Superior temporal gyrus (tissue), 1 donor: ENCODE results near the gene LIMA1.
"Not testable (repeated sequence)": the region's sequence is repeated elsewhere in the genome, so short reads cannot be mapped to it uniquely, and the experiment has no call there.

Experiments used
- DNase-seq: peaks from one replicate; pipeline ENCODE4 v3.0.0-alpha.2; 2016; ENCODE audit errors: extremely low spot score

The LIMA1 gene

DNA sequence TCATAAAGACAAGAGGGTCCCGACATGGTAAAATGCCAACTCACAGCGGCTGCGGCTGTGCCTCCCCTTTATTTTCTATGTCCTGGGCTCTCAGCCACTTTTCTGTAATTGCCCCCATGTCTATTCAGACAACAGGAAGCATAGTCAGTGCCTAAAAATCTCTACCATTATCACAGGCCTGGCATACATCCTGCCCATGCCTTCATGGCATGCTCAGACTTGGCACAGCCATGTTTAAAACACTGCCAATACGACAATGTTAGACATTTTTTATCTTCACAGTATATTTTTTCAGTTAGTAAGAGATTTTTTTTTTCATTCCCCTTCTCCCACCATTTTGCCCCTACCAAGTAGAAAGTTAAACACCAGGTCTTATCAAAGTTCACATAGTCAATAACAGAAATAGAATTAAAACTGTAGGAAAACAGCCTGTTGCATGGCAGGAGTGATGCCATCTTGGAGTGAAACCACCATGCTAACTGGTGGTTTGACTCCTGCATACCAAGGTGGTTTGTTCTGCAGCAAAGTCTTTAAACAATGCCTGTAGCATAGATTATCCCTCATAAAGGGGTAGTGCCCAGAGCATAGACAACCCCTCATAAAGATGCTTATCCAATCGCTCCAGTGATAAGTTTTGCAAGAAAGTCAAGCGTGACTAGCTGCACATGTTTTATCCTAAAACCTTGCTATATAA is 97.2 kb downstream of the LIMA1 start:
- DNase-seq, result no peak

DNA sequence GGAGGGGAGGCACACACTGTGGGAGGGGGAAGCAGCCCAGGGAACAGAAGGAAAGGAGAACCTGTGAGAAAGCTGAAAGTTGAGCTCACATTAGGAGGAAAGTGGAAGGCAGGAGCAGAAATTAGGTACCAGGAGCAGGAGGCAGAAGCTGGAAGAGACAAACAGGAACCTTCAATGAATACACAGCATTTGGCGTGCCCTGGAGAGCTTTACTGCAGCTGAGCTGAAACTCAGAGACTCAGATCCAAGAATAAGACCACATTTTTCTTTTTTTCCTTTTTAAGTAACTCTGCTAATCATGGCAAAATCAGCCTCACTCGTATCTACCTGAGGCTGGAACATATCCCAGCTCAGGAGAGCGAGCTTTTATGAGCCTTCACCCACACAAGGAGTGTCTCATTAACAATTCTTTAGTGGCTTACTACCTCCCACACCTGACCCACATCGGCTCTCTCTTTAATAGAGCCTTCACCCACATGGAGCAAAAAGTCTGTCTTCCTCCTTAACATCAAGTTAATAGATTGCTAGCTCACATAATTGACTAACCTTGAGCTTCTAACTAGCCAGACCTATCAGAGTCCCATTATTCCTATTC is 97.9 kb downstream of the LIMA1 start:
- DNase-seq, result no peak

DNA sequence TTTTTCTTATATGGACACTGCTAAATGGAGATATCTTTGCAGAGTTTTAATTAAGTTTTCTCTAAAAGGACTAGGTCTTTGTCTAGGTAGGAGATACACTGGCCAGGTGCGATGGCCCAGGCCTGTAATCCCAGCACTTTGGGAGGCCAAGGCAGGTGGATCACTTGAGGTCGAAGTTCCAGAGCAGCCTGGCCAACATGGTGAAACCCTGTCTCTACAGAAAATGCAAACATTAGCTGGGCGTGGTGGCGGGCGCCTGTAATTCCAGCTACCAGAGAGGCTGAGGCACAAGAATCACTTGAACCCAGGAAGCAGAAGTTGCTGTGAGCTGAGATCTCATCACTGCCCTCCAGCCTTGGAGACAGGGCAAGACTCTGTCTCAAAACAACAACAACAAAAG is 99.1 kb downstream of the LIMA1 start:
- DNase-seq, result no peak

DNA sequence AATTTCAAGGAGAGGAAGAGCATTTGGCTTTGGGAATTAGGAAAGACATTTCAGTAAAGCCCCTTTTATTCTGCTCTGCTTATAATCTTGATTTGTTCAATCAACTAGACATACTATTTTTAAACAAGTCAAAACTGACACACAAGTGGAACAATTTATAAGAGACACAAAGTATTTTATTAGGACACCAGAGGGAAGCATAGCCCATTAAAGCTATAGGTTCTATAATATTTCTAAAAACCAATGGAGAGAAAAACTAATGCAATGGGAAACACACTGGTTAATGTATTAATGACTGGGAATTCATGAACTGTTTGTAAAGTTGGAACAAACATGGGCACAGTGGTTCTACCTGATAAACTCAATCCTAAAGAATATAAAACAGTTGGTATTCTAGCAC is 100.9 kb downstream of the LIMA1 start:
- no peak for DNase-seq

DNA sequence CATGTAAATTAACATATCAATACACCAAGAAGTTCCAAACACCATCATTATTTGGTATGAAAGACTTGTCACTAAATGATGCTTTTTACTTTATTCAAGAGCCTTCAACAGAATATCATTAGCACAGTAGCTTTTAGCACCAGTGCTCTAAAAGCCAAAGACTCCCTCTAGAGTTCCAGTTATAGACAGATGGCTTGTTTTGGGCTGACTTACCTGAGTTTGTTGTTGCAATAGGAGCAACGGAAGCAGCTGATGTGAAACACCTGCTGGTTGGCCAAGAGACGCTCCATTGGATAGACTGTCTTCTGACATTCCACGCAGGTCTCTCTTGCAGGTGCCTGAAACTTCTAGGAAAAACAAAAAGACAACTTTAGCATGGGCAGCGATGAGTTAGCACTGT is 101.6 kb downstream of the LIMA1 start:
- DNase-seq, result no peak

DNA sequence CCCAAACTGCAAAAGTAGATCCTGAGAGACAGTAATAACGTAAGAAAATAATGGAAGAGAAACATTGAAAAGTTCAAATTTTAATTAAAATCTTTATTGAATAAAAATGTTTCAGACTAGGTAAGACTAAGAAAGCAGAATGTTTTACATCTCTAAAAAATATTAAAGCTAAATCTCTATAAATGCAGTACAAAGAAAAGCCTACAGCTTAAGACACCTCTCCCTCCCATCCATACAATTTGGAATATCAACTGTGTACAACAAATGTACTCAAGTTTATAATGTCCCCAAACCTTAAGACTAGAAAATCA is 107.6 kb downstream of the LIMA1 start:
- DNase-seq, result no peak

DNA sequence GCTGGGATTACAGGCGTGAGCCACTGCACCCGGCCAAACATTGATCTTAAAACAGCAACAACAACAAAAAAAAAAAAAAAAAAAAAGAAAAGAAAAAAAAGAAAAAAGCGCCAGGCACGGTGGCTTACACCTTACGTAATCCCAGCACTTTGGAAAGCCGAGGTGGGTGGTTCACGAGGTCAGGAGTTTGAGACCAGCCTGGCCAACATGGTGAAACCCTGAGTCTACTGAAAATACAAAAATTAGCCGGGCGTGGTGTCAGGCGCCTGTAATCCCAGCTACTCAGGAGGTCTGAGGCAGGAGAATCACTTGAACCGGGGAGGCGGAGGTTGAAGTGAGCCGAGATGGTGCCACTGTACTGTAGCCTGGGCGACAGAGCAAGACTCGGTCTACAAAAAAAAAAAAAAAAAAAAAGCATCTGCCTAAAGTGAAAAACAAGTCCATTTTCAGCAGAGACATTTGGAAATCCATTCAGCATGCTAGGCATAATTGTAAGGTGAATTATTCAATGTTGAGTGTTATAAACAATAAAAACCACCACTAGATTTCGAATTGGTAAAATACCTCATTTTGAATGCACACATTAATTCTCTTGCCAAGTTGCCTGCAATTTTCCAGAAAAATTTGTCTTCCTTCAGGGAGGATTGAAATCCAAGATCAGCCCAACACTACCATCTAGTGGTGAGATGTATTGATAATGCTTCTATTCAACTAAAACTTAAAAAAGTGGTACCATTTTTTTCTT is 108.2 kb downstream of the LIMA1 start:
- peak; percentile 95 for DNase-seq

DNA sequence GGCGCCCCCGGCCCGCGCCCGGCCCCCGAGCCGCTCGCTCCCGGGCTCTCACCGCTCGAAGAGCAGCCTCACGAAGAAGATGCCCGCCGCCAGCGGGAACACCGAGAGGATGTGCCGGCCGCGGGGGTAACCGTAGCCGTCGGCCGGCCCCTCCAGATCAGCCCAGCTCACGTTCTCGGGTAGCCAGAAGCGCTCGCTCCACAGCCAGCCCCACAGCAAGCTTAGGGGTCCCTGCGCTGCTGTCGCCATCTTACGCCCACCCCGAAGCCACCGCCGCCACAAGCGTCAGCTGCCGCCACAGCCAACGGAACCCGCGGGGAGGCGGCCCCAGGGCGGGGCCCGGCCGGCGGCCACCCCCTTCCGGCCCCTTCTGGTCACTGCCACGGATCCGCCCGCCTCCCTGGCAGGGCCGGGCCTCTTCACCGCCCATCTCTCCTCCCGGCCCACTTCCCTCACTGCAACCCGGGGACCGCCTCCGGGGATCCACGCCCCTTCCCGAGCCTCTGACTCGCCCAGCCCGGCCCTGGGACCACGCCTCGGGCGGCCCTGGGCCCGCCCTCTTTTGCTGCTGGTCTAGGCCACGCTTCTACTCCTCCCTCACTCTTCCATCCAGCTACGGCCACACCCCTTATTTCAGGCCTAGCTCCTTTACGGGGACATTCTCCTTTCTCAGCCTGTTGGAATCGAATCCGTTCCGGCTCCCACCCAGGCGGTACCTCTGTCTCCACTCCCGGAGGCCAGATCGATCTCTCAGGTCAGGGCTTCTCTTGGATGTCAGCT is 116.1 kb downstream of the LIMA1 start, which contains the start of gene CERS5:
Gene CERS5 (minus strand): TSS at position 321 of the 780 bp plus-strand sequence. CDS start 72 bp downstream, at position 249.
- peak; percentile 96 for DNase-seq

DNA sequence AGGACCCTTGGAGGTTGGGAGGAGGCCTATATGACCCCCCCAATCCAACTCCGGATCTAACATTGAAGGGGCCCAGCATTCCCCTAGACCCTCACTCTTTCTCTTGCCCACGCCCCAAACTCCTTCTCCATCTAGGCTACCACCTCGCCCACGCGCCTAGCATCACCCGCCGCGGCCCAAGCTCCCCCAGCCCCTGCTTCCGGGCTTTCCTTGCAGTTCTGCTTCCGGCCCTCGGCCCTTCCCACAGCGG is 116.6 kb downstream of the LIMA1 start:
- no peak for DNase-seq

DNA sequence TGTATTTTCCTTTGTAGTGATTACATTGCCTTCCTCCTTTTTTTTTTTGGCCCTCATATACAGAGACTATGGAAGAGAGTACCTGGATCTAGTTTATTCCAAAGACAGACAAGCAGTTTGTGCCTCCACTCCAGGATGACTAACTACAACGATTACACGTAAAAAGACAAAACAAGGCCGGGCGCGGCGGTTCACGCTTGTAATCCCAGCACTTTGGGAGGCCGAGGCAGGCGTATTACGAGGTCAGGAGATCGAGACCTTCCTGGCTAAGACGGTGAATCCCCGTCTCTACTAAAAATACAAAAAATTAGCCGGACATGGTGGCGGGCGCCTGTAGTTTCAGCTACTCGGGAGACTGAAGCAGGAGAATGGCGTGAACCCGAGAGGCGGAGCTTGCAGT is 118.4 kb downstream of the LIMA1 start:
- DNase-seq, result no peak

DNA sequence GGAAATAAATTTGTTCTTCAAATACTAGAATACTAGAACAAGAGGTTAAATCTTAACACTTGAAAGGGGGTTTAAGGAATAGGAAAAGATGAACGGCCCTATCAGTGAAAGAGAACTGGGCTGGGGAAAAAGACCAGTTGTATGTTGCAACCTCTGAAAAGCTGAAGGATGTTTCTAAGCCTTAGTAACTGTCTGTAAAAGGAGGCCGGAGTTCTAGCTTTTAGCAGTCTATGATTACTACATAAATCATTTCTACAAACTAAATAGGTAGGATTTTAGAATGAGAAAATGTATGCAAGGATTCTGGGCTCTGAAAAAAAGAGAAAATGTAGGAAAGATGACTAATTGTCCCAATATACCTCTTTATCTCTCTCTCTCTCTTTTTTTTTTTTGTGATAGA is 121.1 kb downstream of the LIMA1 start:
- DNase-seq, result no peak

DNA sequence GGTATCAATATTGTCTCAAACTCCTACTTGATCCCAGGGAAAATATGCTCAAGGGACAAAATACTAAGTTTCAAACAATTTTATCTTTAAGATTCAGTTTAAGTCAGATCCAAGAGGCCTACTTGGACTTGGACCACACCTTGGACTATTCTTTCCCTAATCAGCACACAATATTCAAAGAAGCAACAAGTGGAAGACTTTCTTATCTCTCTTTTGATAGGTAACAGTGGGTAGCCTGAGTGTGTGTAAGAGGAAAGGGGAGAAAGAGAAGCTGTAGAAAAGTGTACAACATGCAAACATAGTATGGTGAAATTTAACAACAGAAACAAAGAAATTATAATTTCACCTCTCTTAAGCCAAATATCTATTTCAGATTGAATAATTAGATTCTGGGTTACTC is 122.7 kb downstream of the LIMA1 start:
- no peak for DNase-seq

DNA sequence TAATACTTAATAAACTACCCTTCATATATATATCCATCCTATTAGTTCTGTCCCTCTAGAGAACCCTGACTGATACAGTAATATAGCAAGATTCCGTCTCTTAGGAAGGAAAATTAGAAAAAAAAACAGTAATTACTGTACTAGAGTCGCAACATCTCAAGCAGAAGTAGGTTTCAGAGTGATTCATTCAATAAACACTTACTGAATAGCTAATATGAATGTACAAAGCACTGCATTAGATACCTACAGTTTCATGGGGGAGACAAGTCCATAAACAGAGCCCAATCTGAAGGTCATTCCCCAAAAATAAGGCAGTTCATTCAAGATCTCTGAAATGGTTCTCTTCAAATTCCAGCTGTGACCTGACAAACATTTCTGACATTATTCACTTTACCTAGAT is 126.1 kb downstream of the LIMA1 start:
- no peak for DNase-seq

DNA sequence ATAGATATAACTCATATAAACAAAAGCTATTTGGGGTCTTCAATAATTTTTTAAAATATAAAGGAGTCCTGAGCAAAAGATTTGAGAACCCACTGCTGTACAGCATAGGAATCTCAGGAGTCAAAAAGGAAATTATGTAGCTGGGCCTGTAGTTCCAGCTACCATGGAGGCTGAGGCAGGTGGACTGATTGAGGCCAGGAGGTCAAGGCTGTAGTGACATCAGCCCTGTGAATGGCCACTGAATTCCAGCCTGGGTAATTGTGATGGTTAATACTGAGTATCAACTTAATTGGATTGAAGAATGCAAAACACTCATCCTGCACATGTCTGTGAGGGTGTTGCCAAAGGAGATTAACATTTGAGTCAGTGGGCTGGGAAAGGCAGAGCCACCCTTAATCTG is 126.7 kb downstream of the LIMA1 start:
- no peak for DNase-seq

DNA sequence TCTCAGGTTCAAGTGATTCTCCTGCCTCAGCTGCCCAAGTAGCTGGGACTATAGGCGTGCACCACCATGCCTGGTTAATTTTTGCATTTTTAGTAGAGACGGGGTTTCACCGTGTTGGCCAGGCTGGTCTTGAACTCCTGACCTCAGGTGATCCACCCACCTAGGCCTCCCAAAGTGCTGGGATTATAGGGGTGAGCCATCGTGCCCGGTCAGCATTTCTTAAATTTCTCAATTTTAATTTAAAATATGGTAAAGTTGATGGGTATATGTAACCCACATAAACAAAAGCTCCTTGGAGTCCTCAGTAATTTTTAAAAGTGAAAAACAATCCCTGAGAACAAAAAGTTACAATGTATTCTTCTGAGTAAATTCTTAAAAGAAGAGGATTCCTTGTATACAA is 128.4 kb downstream of the LIMA1 start:
- DNase-seq, result not testable (repeated sequence)

DNA sequence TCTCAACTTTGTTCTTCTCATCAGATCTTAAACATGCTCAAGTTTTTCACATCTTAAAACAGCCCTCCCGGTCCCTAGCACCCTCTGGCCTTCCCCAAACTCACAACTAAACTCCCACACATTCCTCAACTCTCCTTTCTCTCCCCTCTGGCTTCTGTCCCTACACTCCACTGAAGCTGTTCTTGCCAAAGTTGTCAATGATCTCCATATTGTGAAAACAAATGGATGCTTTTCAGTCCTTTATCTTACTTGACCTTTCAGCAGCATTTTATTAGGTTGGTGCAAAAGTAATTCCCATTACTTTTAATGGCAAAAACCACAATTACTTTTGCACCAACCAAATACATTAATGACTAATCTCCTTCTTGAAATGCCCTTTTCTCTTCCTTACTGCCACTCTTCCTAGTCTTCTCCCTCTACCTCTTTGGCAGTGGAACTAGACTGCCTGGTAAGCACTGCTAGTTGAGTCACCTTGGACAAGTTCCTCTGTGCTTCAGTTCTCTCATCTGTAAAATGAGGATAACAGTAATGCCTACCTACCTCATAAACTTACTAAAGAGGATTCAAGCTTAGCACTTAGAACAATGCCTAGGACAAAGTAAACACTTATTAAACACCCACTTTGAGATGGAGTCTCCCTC is 132.2 kb downstream of the LIMA1 start:
- DNase-seq, result no peak

DNA sequence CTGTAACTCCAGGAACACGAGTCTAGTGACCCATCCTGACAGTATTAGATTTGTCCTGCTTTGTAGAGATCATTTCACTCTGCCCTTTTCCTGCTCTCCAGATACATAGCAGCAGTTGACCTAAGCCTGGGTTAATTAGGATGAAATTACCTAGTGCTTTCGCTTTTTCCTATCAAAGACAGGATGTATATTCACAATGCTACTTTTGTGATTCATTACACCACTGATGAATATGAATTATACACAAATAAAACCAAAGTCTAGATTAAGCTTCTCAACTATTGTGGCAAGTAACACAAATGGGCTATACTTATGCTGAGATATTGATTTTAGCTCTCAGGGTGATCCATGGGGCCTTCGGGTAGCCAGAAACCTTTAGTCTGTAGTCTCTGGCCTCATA is 134.0 kb downstream of the LIMA1 start:
- no peak for DNase-seq

DNA sequence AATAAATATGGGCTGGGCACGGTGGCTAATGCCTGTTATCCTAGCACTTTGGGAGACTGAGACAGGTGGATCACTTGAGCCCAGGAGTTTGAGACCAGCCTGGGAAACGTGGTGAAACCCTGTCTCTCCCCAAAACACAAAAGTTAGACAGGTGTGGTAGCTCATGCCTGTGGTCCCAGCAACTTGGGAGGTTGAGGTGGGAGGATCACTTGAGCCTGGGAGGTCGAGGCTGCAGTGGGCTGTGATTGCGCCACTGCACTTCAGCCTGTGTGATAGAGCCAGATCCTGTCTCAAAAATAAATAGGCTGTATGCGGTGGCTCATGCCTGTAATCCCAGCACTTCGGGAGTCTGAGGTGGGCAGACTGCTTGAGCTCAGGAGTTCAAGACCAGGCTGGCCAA is 135.3 kb downstream of the LIMA1 start:
- not testable (repeated sequence) for DNase-seq

DNA sequence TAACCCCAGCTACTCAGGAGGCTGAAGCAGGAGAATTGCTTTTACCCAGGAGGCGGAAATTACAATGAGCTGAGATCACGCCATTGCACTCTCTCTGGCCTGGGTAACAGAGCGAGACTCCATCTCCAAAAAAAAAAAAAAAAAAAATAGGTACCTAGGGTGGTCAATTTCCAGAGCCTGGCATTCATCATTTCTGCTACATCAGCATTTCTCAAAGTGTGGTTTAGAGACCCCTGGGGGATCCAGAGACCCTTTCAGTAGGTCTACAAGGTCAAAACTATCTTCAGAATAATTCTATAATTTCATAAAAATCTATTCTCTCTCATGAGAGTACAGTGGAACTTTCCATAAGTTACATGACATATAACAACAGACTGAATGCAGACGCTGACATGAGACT is 136.0 kb downstream of the LIMA1 start:
- DNase-seq, result no peak

DNA sequence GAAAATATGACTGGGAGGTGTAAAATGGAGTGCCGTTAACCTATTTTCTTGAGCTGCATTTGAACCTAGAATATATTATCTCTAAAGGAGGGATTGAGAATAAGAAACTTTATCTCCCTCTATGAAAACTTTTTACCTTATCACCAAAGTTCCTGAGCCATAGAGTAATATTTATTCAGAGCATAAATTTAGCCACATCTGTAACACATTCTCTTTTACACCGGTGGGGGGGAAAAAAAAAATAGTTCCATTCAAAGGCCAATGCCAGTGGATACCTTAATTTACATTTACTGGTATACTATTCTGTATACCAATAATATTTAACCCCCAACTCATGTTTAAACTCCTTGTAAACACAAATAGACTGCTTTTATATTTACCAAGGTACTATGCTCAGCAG is 137.9 kb downstream of the LIMA1 start:
- no peak for DNase-seq

DNA sequence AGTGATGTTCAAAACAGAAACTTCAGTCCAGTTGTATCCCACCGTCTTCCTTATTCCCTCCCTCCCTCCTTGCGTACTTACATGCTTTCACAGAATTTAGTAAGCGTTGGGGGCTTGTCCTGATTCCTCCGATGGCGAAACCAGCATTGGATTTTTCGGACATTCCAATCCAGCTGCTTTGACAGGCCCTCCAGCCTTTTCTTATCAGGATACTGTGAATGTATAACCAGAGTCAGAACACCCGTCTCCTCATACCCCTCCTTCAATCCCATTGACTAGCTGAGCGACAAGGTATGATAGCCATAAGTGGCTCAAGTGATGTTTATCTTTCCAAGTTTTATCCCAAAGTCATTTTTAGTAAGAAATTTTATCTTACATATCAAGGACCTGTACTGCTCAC is 140.3 kb downstream of the LIMA1 start:
- no peak for DNase-seq

DNA sequence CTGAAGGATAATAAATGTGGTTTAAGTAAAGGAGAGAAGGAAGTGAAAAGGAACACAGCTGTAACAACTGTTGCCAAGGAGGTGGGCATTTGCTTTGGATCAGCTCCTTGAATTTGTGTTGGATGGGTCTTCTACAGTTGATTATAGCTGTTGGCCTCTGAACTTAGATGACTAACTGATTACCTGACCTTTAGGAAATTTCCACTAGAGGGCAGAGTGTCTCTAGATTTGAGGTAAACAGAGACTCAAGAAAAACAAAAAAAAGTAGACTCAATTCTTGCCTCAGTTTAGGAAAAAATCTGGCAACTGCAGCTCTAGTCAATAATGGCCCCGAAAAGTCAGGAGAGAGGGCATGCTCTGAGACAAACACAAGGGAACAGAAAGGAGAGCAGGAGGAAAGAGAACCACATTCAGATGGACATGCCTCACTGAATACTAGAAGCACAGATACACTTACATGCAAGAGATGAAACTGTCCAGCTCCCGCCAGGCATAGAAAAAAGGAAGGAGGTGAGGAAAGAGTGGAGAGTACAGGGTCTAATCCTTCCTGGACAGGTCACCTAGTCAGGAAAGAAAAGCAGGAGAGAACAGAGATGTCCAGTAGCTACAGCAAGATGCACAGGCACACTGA is 150.7 kb downstream of the LIMA1 start:
- peak; percentile 83 for DNase-seq
